GM19468 (cell line): ENCODE measurements around the gene GCSH.

Experiments
- ATAC-seq: cut with Tn5 transposase; IDR thresholded peaks from one replicate; pipeline ENCODE4 v1.9.1; 2021; ENCODE audit warnings: mild to moderate bottlenecking, moderate library complexity, moderate number of reproducible peaks; ENCODE audit not compliant: unreplicated experiment; ENCODE audit errors: extremely low read depth

Gene GCSH

GRCh38 chr16:81106826-81107503, 10.8 kb upstream of the GCSH start:
- ATAC-seq: no peak

DNA sequence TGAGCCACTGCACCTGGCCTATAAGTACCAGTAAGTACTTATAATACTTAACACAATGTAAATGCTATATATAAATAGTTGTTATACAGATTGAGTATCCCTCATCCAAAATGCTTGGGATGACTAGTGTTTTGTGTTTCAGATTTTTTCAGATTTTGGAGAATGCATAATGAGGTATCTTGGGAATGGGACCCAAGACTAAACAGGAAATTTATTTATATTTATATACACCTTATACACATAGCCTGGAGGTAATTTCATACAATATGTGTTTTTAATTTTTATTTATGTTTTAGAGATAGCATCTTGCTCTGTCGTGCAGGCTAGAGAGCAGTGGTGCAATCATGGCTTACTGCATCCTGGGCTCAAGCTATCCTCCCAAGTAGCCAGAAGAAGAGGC, 9.8 kb upstream of the GCSH start:
- no peak for ATAC-seq

GRCh38 chr16:81101702-81102101, 5.5 kb upstream of the GCSH start:
- no peak for ATAC-seq

- no peak for ATAC-seq
These were observed 3.8 kb upstream of the GCSH start for GRCh38 chr16:81099958-81100357.

GRCh38 chr16:81097230-81097629, 1.0 kb upstream of the GCSH start:
- ATAC-seq: no peak

- ATAC-seq: no peak
These were observed 567 bp upstream of the GCSH start for GRCh38 chr16:81096715-81097208.

GRCh38 chr16:81095653-81095952, 592 bp downstream of the GCSH start:
- ATAC-seq: no peak

DNA sequence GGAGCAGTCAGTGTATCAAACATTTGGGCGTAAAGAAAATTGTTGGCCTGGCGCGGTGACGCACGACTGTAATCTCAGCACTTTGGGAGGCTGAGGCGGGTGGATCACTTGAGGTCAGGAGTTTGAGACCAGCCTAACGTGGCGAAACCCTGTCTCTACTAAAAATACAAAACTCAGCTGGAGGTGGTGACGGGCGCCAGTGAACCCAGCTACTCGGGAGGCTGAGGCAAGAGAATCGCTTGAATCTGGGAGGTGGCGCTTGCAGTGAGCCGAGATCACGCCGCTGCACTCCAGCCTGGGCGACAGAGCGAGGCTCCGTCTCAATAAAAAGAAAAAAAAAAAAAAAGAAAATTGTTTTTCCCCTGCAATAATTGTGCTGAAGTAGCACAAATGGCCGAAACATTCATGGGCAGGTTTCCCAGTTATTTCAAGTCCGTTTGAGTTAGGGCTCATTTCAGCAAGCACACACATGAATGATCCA, 1.4 kb downstream of the GCSH start:
- ATAC-seq: no peak

DNA sequence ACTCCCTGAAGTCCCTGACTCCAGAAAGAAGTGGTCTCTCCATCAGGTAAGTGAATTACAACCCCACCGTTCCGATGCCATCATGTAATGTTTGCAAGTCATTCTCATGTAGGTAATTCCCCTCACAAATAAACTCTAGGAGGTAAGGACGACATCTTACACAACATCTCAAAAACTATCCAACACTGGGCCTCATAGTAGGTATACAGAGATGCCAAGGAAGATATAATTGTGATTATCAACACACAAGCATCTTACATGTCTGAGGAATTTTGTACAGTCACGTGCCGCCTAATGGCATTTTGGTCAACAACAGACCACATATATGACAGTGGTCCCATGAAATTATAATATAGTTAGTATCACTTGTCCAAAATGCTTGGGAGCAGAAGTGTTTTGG, 7.4 kb downstream of the GCSH start:
- no peak for ATAC-seq

DNA sequence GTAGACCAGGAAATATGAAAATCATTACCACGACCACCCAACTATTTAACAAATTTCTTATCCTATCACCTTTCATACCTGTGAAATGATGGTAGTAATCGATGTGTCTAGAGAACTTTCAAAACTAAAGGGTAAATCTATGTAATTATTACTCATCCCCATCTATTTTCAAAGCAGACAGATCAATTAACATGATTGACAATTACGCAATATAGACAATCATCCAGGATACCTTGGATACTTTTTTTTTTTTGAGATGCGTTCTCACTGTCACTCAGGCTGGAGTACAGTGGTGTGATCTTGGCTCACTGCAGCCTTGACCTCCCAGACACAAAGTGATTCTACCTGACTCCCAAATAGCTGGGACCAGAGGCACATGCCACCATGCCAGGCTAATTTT, 15.2 kb downstream of the GCSH start:
- no peak for ATAC-seq

- ATAC-seq: no peak
These were observed 16.0 kb downstream of the GCSH start for GRCh38 chr16:81080233-81080632.

DNA sequence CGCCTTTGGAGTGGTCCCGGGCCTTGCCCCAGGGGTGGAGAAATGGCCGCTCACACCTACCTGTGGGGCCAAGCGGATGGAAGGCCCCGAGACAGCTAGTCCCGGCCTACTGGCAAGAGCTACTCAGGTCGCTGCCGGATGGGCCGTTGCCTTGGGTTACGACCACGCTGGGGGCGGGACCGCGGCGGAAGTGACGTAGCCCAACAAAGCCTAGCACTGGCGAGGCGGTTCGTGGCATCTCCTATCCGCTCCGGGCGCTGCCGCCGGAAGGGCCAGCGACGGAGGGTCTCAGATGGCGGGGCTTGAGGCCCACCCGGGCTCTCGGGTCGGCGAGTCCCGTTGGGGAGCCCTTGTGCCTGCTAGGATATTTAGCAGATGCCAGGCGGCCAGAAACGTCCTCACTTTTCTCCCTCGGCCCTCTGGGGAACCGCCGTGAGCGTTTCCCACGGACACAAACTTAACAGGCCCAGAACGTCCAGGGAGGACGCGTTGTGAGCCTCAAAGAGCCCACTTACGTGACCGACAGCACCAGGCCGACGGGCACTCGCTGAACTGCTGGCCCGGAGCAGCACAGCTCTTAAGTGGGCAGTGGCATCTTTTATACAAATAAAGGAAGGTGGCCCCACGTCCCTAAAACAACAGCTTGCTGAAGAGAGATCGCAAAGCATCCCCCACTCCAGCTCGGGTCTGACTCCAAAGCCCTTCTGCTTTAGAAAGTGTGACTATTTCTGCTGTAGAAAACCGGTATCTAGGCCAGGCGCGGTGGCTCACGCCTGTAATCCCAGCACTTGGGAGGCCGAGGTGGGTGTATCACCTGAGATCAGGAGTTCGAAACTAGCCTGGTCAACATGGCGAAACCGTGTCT, 18.9 kb downstream of the GCSH start, which contains the start of gene C16orf46:
C16orf46 (minus strand) TSS at position 163 of the 865 bp plus-strand sequence. CDS start 13,283 bp downstream, outside the sequence.
- ATAC-seq: peak; percentile 96

DNA sequence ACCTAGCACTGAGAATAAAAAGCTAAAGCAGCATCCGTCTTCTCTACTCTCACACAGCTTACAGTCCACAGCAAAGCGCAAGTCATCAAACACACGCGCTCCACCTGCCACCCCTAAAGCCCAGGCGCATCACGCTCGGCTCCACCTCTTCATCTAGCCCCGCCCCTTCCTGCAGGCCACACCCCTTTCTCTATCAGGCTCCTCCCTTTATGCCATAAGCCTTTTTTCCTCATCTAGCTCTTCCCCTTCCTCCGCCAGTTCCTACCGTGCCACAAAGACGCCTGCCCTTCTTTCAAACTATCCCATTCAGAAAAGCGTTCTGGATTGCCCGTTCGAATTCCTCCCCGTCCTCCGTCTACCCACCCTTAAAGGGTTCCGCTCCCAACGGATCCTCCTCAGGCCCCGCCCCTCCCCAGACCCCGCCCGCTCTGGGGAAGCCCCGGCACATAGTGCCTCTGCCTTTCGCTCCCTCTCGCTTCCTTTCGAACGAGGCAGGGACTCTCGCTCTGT, 19.6 kb downstream of the GCSH start:
- ATAC-seq: peak; percentile 43

DNA sequence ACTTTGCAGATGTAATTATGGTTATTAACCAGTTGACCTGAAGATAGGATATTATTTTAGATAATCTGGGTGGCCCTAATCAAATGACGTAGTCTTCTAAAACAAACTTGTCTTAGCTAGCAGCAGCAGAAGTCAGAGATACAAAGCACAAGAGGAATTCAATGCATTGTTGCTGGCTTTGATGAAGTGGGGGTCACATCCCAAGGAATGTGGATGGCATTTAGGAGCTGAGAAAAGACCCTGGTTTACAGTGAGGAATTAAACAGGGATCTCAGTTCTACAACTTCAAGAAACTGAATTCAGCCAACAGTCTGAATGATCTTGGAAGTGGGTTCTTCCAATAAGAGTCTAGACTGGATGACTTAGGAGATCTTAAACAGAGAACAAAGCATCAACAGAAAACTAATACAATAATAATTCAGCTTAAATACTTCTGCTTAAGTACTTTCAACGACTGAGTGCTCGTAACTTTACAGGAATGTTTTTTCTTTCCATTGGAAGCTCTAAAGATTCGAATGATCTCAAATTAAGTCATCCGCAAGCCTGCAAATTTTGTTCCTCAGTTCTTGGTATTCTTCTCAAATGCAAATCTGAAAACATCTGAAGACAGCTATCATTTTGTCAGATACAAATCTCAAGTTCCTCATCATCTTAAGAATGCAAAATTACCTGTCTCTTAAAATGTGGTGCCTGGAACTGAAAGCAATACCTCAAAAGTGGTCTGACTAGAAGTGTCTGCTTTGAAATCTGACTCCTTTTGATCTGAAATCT, 22.4 kb downstream of the GCSH start:
- no peak for ATAC-seq

GRCh38 chr16:81071805-81072204, 24.4 kb downstream of the GCSH start:
- no peak for ATAC-seq

- no peak for ATAC-seq
These were observed 25.2 kb downstream of the GCSH start for GRCh38 chr16:81070979-81071378.

GRCh38 chr16:81069063-81069462, 27.1 kb downstream of the GCSH start:
- ATAC-seq: no peak

GRCh38 chr16:81067166-81067565, 29.0 kb downstream of the GCSH start:
- no peak for ATAC-seq

GRCh38 chr16:81066681-81067080, 29.5 kb downstream of the GCSH start:
- no peak for ATAC-seq

DNA sequence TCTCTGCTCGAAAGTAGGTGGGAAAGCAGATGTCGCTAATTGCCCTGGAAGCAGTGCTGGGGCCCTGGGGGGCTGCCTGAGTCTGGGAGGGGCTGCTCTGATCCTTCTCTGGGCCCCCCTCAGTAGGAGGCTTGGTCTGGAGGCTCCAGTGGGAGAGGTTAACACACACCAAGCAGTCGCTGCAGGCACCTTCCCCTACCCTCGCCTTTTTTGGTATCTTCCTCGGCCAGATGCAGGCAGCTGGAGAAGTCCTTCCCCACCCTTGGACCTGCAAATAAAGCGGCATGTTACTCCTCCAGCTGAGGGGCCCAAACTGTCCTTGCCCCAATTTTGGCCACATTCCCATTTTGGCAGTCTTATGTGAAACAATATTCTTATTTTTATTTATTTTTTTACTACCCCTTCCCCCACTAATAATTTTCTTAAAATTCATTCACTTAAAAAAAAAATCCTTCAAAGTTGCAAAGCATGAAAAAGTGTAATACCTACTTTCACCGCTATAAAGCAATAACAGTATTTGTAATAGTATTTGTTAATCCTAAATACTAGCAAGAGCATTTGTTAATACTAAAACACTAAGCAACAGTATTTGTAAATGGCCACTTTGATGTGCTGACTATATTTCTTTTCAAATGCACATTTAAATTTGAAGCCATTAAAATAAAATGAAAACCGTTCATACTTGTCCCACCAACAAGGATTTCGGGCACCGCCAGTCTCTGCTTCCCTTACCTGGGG, 34.2 kb downstream of the GCSH start:
- ATAC-seq: no peak
